Measurements from ENCODE around the gene IL17RD. TPM values are rescaled to one million over a fixed set of nuclear protein-coding genes. Genes with fewer than 3 reads are reported as not detected.
A peak's percentile ranks its signal among the peaks of the same experiment; 100 is the strongest.

The IL17RD gene
- total and polyA plus RNA-seq, 2 of the 13 experiments (the other 11 are each of a cell fraction or from before 2014, with no cell fraction given), result 0.28 to 0.31 TPM

DNA sequence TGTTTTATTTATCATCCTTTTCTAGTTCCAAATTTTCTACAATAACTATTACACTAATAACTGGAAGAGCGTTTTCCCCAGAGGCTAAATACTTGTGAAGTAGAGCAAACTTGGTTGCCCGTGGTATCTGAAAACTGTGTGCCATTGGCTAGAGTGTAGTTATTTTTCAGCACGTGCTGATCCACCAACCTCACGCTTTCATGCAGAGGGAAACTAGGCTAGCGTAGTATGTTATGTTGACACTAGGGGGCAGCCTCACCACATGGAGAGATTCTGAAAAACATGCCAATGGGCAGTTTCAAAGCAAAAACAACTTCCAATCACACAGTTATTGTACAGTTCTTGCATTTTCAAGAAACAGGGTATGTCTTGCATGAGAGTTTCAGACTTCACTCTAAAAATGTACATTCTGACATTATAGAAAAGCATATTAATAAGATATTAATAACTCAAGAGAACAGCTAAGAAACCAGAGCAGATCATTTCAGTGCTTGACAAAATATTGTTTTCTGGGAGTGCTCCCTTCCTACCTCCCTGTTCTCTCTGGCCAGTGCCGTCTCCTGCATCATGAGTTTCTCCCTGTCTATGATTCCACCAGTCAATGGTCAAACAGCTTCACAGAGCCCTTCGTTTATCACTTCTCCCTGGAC is 65.0 kb downstream of the IL17RD start (continued):
- TF ChIP-seq, protein P1, sequence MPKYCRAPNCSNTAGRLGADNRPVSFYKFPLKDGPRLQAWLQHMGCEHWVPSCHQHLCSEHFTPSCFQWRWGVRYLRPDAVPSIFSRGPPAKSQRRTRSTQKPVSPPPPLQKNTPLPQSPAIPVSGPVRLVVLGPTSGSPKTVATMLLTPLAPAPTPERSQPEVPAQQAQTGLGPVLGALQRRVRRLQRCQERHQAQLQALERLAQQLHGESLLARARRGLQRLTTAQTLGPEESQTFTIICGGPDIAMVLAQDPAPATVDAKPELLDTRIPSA (CRISPR knock-in tag; IDR thresholded peaks at IDR 0.05; ENCODE audit: borderline replicate concordance), result no peak
- TF ChIP-seq, protein P2, sequence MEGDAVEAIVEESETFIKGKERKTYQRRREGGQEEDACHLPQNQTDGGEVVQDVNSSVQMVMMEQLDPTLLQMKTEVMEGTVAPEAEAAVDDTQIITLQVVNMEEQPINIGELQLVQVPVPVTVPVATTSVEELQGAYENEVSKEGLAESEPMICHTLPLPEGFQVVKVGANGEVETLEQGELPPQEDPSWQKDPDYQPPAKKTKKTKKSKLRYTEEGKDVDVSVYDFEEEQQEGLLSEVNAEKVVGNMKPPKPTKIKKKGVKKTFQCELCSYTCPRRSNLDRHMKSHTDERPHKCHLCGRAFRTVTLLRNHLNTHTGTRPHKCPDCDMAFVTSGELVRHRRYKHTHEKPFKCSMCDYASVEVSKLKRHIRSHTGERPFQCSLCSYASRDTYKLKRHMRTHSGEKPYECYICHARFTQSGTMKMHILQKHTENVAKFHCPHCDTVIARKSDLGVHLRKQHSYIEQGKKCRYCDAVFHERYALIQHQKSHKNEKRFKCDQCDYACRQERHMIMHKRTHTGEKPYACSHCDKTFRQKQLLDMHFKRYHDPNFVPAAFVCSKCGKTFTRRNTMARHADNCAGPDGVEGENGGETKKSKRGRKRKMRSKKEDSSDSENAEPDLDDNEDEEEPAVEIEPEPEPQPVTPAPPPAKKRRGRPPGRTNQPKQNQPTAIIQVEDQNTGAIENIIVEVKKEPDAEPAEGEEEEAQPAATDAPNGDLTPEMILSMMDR (CRISPR knock-in tag; IDR thresholded peaks at IDR 0.05), result peak; percentile 91
- TF ChIP-seq ZNF17 (CRISPR knock-in tag; IDR thresholded peaks at IDR 0.05) (no peak), PPARG (CRISPR knock-in tag; conservative IDR thresholded peaks at IDR 0.05) (0 out of 2 replicates have a peak, but pooled peaks have one; percentile 14), ZNF724P (CRISPR knock-in tag; IDR thresholded peaks at IDR 0.05; ENCODE audit: borderline replicate concordance) (no peak), HIVEP1 (CRISPR knock-in tag; IDR thresholded peaks at IDR 0.05) (no peak), RARG (CRISPR knock-in tag; IDR thresholded peaks at IDR 0.05; ENCODE audit: low read depth) (no peak), MIER3 (CRISPR knock-in tag; IDR thresholded peaks at IDR 0.05; ENCODE audit: borderline replicate concordance) (0 out of 2 replicates have a peak, but pooled peaks have one; percentile 43), RBAK (CRISPR knock-in tag; IDR thresholded peaks at IDR 0.05) (no peak), ZNF703 (CRISPR knock-in tag; IDR thresholded peaks at IDR 0.05; ENCODE audit: borderline replicate concordance) (no peak), ZNF549 (CRISPR knock-in tag; IDR thresholded peaks at IDR 0.05) (no peak), SOX5 (CRISPR knock-in tag; IDR thresholded peaks at IDR 0.05; ENCODE audit: borderline replicate concordance) (no peak; the same call in none of the 2 replicates), ZNF234 (CRISPR knock-in tag; conservative IDR thresholded peaks at IDR 0.05) (no peak), NFRKB (IDR thresholded peaks at IDR 0.05) (no peak), ZFP1 (CRISPR knock-in tag; IDR thresholded peaks at IDR 0.05) (no peak), ZNF768 (CRISPR knock-in tag; IDR thresholded peaks at IDR 0.05) (no peak), ATF1 (CRISPR knock-in tag; IDR thresholded peaks at IDR 0.05) (no peak), ZKSCAN8 (CRISPR knock-in tag; IDR thresholded peaks at IDR 0.05; ENCODE audit: borderline replicate concordance) (0 out of 2 replicates have a peak, but pooled peaks have one; percentile 38), POLR2AphosphoS5 (IDR thresholded peaks at IDR 0.05; ENCODE audit: low read depth, low read length) (no peak), IRF2 (CRISPR knock-in tag; IDR thresholded peaks at IDR 0.05) (0 out of 2 replicates have a peak, but pooled peaks have one; percentile 20), SALL2 (CRISPR knock-in tag; IDR thresholded peaks at IDR 0.05) (no peak), ZNF557 (CRISPR knock-in tag; IDR thresholded peaks at IDR 0.05) (no peak), ONECUT2 (CRISPR knock-in tag; IDR thresholded peaks at IDR 0.05) (no peak)
- TF ChIP-seq, protein P3, sequence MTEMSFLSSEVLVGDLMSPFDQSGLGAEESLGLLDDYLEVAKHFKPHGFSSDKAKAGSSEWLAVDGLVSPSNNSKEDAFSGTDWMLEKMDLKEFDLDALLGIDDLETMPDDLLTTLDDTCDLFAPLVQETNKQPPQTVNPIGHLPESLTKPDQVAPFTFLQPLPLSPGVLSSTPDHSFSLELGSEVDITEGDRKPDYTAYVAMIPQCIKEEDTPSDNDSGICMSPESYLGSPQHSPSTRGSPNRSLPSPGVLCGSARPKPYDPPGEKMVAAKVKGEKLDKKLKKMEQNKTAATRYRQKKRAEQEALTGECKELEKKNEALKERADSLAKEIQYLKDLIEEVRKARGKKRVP (CRISPR knock-in tag; IDR thresholded peaks at IDR 0.05), result no peak
- TF ChIP-seq, protein P4, sequence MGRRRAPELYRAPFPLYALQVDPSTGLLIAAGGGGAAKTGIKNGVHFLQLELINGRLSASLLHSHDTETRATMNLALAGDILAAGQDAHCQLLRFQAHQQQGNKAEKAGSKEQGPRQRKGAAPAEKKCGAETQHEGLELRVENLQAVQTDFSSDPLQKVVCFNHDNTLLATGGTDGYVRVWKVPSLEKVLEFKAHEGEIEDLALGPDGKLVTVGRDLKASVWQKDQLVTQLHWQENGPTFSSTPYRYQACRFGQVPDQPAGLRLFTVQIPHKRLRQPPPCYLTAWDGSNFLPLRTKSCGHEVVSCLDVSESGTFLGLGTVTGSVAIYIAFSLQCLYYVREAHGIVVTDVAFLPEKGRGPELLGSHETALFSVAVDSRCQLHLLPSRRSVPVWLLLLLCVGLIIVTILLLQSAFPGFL (CRISPR knock-in tag; IDR thresholded peaks at IDR 0.05), result no peak
- TF ChIP-seq, protein P5, sequence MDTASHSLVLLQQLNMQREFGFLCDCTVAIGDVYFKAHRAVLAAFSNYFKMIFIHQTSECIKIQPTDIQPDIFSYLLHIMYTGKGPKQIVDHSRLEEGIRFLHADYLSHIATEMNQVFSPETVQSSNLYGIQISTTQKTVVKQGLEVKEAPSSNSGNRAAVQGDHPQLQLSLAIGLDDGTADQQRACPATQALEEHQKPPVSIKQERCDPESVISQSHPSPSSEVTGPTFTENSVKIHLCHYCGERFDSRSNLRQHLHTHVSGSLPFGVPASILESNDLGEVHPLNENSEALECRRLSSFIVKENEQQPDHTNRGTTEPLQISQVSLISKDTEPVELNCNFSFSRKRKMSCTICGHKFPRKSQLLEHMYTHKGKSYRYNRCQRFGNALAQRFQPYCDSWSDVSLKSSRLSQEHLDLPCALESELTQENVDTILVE (CRISPR knock-in tag; IDR thresholded peaks at IDR 0.05), result 0 out of 2 replicates have a peak, but pooled peaks have one; percentile 27
- TF ChIP-seq, protein P6, sequence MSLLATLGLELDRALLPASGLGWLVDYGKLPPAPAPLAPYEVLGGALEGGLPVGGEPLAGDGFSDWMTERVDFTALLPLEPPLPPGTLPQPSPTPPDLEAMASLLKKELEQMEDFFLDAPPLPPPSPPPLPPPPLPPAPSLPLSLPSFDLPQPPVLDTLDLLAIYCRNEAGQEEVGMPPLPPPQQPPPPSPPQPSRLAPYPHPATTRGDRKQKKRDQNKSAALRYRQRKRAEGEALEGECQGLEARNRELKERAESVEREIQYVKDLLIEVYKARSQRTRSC (CRISPR knock-in tag; IDR thresholded peaks at IDR 0.05; ENCODE audit: low read depth), result no peak

Data from HepG2 (cell line).